Kasumi-1 (cell line): ENCODE measurements around the gene ECE1.

ENCODE experiments used
- DNase-seq, 2 experiments: peaks; one replicate each; lab custom pipeline; 2025; lab: John Stamatoyannopoulos, UW

Gene ECE1

DNA sequence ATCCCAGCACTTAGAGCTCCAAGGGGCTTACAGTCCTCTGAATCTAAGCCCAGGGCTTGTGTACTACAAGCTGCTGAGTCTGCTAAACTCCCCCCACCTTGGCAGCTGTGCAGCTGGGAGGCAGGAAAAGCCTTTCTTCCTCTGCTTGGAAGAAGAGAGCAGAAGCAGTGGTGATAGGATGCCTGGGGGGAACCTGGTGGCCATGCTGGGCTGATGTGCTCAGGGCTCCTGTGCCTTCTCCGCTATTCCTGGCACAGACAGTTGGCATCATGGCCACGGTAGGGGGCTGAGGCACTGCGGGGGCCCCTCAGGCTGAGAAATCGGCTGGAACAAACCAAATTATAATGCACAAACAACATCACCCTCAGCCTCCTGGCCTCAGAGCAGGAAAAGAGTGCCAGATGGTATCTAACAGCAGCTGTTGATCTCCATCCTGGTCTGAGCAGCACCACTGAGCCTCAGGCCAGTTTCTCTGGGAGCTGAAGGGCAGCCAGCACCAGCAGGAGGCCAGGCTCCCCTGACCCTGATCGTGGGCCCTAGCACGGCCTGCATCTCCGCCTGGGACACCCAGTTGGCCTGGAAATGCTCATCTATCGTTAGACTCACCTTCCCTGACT is 35.8 kb downstream of the ECE1 start:
- no peak for DNase-seq

DNA sequence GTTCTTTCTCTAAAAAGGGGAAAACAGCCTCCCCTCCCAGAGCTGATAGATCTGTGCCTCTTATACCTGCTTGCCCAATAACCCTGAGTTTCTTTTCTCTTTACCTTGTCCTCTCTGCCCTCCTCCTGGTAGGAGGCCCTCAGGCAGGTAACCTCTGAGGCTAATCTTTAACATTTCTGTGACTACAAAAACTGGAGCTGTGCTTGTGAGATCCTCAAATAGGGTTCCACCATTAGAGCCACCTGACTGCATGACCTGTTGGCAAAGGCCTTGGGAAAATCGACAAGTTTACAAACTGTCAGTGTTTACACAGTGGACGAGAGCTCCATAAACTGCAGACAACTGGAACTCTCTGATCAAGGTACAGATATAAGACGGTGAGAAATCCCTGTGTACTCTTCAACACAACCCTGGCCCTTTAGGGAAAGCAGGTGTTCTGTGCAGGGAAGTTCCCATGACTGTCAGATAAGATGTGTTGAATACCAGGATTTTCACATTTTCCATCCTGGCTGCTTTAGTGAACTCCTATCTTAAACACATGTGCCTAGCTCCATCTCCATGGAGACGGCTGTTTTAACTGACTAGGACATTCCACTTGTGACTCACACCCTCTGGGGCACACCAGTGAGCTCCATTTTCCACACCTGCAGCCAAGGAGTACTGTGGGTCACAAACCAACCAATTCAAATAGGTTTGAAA is 38.3 kb downstream of the ECE1 start:
- no peak for DNase-seq

DNA sequence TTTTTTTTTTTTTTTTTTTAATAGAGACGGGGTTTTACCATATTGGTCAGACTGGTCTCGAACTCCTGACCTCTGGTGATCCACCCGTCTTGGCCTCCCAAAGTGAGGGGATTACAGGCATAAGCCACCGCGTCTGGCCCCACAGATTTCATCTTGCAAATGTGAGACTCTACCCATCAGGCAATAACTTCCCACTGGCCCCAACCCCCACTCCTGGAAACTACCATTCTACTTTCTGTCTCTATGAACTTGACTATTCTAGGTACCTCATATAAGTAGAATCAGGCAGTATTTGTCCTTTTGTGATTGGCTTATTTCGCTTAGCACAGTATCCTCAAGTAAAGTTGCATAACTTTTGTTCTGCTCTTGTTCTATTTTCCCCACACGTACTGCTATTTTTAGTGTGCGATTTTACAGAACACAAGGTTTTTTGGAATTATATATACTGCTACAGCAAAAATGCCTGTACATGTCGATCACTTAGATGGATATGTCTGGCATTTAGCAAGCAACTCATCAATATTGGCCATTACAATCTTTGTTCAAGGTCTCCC is 40.2 kb downstream of the ECE1 start:
- DNase-seq: no peak

DNA sequence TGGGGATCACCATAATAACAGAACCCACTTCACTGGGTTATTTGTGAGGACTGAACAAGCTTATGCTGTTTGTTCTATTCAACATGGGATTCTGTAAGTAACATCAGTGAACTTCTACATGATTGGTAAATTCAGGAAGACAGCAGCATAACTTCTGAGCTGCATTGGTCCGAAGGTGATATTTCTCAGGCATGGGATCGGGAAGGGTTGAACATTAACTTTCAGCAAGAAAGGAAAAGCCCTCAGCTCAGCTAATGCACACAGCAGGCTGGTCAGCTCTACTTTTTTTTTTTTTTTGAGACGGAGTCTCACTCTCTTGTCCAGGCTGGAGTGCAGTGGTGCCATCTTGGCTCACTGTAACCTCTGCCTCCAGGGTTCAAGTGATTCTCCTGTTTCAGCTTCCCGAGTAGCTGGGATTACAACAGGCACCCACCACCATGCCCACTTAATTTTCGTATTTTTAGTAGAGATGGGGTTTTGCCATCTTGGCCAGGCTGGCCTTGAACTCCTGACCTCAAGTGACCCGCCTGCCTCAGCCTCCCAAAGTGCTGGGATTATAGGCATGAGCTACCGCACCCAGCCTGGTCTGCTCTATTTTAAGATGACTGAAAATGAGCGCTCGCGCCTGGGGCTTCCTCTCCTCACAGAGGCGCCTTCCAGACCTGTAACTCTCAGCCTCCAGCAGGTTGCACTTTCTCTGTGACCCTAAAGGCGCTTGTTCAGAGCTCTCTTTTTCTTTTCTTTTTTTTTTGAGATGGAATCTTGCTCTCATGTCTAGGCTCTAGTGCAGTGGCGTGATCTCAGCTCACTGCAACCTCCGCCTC is 42.2 kb downstream of the ECE1 start:
- DNase-seq: no peak

DNA sequence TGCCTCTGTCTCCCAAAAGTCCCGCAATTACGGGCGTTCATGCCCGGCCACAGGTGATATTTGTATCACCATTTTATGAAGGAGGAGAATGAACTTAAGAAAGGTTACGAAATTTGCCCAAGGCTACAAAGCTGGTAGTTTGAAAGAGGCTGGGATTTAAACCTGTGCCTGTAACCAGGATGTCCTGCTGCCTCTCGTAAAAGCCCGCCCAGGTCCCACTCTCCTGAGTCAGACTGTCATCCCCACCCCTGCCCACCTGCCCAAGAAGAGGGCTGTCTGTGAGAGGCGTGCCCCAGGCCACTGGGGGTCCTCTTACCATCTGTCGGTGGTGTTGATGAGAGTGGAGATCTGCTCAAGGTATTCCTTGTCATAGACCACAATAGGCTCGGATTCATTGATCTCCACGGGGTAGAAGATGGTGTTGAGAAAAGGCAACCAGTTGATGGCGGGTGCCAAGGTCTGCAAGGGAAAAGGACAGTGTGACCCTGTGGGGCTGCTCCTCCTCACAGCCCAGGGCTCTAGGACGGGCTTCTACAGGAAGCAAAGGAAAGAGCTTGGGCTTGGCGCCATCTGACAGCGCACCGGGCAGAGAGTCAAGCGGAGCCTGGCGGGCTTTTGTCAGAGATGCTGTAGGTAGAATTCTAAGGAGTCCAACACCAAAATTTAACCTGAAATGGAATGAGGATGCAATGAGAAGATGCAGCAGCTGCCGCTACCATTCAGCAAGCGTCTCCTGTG is 43.2 kb downstream of the ECE1 start:
- DNase-seq: no peak

DNA sequence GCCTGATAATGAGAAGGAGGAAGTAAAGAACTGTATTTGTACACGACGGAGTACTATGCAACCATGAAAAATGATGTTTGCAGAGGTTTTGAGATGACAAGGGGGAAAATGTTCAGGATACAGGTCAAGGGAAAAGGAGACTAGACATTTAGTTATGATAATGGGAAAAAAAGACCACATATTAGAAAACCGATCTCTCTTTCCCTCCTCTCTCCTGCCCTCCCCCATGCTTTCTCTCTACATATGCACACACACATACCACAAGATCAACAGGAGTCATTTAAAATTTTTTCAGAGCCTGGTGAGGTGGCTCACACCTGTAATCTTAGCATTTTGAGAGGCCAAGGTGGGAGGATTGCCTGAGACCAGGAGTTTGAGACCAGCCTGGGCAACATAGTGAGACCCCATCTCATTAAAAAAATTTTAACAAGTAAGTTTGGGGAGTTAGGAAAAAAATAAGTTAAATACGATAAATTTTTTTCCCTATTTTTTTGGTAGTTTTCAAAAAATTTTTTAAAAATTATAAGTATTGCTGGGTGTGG is 44.5 kb downstream of the ECE1 start:
- no peak for DNase-seq

DNA sequence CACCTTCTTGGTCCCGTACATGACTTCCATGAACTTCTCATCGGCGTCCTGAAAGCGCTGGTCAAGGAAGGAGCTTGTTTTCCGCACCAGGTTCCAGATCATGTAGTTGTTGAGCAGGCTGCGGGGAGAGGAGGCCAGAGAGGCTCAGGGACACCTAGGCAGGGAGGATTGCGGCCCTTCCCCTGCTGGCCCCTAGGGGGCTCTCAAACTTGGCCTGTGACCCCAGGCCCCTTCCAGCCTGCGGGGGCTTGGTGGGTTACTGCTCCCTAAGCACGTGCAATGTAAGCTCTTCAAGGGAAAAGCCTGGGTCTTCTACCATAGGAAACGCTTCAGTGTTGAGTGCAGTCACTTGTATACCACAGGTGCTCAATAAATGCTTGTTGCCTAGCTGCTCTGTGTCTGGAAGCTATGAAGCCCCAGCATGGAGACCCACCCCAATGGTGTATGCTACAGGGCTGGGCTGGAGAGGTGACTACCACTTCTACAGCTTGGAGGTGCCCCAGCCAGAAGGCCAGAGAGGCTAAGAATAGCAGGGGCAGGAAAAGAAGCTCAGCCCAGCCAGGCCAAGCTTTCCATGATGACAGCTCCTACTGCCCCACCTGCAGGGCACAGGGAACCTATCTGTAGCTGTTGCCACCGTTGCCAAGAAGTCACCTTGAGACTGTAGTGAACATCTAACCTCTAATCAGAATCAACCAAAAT is 45.1 kb downstream of the ECE1 start:
- DNase-seq: no peak

DNA sequence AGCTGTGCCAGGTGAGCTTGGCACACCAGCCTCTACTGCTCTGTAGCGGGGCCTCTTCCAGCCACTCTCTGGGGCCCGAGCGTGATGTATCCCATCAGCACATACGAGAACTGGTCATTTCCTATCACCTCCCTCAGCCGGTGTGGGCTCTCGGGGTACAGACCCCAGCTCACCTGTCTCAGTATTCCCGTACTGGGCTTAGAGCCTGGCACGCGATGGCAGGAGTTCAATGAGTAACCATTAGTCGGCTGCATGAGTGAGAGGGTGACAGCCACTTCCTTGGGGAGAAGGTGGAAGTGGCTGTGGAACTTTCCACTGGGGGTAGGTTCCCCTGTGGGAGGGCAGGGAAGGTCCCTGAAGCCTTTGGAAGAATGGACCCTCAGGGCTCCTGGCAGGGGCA is 46.1 kb downstream of the ECE1 start:
- no peak for DNase-seq

DNA sequence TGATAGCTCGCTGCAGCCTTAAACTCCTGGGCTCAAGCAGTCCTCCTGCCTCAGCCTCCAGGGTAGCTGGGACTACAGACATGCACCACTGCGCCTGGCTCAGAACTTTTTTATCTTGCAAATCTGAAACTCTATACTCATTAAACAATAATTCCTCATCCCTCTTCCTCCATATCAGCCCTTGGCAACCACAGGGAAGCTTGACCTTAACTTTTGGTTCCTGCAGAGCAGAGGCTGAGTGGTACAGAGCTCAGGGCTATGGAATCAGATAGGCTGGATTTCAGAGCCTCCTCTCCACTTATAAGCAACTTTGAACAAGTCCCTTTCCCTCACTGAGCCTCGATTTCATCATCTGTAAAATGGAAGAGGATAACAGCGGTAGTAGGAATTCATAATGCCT is 47.4 kb downstream of the ECE1 start:
- no peak for DNase-seq

DNA sequence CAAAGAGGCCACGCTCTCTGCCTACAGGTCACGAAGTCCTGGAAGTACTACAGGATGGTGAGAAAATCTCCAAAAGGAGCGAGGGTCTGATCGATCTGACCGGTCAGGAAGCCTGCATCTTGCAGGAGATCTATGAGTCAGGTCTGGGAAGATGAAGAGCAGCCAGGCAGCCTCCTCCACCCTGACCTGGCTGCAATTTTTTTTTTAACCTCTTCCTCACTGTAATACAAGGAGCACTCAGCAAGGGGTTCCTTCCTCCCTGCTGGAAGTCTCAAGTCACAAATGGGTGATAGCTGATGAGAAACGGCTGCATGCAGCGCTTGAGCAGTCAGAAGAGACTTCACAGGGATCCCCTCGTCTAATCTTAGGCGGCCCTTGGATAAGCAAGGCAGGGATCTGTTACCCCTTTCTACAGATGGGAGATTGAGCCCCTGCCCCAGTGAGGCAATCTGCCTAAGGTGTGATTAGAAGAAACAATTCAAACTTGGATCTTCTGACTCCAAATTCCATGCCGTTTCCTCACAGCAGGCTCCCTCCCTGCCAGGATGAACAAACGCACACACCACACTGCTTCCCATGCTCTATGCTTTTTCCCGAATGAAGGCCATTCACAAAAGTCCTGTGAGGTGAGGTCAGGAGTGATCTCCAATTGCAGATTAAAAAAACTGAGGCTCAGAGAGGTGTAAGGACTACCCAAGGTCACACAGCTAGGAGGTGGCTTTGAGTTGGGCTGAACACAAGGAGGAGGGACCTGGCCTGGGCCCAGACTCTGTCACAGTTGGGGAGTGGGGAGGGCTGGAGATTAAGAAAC is 48.3 kb downstream of the ECE1 start:
- DNase-seq: no peak

DNA sequence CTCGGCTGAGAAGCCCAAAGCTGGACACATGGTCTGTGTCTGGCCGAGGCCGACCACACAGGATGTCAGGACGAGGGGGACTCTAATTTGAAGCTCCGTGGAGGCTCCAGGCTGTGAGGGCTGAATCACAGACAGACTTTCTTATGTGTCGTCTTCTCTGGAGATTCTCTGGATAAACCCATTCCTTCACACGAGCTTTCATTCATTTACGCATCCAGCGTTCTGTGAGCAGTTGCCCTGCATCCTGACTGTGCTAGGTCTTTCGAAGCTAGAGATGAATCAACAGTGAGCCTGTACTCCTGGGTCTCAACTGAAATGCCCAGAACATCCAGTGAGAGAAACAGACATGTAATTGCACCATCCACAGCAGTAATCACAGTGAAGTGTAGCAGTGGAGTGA is 49.6 kb downstream of the ECE1 start:
- DNase-seq: no peak

DNA sequence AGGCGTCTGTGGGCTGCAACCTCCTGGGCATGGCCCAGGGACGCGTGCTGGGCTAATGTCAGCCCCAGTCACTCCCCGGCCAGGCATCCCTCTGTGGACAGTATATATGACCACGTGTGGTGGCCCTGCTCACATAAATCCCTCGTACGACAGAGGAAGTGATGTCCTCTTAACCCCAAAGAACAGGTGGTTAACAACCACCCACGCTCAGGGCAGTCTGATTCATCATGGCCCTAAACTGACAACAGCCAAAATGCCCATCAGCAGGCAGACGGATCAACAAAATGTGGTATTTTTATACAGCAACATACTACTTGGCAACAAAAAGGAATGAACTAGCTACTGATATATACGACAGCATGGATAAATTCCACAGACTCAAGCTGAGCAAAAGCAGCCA is 51.0 kb downstream of the ECE1 start:
- DNase-seq: no peak

DNA sequence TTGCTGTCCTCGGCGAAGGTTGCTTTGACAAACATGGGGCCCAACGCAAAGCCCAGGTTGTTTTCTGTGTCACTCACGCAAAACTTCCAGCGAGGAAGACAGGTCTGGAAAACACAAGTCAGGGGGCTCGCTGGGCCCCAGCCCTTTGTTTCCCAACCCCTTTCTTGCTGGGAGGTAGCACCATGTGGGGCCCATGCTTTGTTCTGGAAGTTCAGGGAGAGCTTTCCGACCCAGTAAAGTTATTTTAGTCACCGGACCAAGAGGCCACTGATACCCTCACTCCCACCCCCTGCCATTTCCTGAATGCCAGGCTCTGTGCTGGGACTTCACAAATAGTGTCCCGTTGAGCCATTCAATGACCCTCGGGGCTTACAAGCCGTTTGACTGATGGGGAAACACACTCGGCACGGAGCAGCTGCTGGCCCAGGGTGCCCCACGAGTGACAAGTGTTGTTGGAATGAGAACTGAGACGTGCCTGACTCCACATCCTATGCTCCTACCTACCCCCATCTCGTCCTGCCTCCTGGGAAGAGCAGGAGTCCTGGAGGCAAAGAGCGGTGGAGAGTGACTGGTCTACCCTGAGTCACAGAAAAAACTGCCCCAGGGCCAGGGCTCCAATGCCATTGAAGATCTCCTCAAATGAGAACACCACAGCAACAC is 52.0 kb downstream of the ECE1 start:
- DNase-seq: no peak

DNA sequence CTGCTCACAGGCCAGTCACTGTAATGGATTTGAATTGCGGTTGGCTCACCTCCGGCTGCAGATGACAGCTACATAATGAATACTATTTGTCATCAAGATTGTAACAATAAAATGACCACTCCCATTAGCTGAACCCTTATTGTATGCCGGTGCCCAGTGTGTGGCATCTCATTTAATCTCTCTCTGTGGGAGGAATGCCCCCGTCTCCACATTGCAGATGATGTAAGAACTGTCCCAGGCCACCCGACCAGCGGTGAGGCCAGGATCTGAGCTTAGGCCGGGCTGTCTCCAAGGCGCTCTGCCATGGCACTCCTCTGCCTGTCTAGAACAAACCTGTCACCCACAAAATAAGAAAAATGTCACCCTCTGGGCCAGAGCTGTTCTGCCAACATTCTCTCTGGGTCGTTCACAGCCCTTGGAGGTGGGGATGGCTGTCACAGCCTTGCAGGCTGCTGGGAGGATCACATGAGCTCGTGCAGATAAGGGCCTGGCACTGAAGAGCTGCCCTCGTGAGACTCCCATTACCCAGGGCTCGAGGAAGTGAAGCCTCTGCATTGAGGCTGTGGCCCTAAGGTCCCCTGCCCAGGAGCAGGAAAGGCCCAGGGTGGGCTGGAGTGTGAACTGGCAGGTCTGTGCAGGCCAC is 52.7 kb downstream of the ECE1 start:
- DNase-seq: no peak

DNA sequence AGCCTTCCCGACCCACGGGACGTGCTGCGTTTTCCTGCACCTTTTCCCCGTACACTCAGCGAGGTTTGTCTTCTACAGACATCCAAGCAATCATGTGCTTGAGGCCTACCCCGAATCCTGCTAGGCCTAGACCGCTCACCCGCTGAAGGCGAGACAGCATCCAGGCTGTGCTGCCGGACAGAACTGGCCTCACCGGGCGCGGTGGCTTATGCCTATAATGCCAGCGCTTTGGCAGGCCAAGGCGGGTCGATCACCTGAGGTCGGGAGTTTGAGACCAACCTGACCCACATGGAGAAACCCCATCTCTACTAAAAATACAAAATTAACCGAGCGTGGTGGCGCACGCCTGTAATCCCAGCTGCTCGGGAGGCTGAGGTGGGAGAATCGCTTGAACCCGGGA is 54.1 kb downstream of the ECE1 start:
- DNase-seq: no peak

DNA sequence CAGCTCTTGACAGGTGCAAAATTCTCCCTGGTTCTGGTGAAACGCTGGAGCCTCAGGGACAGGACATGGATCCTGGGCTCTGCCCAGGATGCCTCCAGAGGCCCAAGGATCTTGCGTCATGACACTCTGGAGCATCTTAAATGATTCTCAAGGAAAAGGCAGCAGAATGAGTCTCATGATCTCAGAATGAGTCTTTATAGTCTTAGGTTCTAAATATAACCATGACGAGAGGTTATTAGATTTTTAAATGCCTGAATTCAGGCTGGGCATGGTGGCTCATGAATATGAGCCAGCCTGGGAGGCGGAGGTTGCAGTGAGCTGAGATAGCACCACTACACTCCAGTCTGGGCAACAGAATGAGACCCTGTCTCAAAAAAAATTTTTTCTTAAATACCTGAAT is 55.5 kb downstream of the ECE1 start:
- DNase-seq: no peak

DNA sequence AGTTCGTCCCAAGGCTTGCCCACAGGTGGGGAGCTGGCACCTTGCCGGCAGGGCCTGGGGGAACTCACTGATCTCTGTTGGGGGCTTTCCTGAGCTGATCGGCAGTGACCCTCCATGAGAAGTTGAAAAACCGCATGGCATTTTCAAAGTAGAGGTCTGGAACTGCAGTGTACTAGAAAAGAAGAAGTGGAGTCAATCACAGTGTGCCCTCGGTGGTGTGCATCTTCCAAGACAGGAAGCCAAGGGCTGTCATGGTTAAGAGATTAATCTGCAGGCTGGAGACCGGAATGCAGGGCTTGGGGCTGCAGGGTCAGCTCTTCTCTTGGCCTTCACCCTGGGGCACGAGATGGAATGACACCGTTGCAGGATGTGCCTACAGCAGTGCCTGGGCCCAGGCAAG is 56.8 kb downstream of the ECE1 start:
- peak; percentile 9 to 35 for DNase-seq

DNA sequence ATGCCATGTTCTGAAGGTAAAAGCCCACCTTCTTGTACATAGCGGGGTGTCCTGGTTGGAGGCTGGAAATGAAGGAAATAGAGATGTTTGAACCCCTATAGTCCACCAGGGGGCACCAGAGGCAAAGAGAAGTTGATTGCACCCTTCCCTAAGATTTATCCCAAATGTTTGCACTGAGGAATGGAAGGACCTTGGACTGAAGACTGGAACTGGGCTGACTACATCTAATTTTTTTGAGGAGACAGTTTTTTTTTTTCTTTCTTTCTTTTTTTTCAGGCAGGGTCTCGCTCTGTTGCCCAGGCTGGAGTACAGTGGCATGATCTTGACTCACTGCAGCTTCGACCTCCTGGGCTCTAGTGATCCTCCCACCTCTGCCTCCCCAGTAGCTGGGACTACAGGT is 58.2 kb downstream of the ECE1 start:
- peak; percentile 46 to 65 for DNase-seq

DNA sequence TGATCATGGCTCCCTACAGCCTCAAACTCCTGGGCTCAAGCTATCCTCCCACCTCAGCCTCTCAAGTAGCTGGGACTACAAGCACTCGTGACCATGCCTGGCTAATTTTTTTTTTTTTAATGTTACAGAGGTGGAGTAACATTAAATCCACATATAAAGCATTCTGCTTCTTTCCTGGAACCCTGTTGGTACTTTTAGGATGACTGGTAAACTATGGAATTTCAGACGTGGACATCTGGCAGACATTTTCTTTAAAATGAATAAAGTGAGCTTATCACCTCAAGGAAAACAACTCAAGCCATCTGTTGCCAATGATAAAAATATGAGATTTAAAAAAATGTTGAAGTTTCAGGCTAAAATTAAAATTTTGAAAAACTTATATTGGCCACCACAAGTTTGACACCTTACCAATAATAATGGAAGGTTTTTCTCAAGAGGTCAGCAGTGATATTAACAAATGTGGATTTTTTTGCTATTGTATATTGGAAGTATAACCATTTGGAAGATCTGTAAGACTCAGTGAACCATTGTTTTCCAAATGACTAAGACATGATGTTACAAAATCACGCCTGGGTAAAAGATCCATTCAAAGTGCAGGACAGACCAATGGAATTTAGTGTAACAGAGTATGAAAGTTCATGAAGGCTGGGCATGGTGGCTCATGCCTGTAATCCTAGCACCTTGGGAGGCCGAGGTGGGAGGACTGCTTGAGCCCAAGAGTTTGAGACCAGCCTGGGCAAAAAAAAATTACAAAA is 60.8 kb downstream of the ECE1 start:
- no peak for DNase-seq
